GM20000 (cell line): Measurements from ENCODE around the gene DDX24.

Source experiments
- DNase-seq: peaks from one replicate; pipeline ENCODE4 v3.0.0; 2012; ENCODE audit warnings: low spot score
- TF ChIP-seq, protein P1 (sequence below): IDR thresholded peaks from 2 replicates; pipeline ENCODE4 v1.5.1; 2012; ENCODE audit warnings: mild to moderate bottlenecking, control low read depth; ENCODE audit errors: extremely low read depth, missing control alignments

Gene DDX24

DNA sequence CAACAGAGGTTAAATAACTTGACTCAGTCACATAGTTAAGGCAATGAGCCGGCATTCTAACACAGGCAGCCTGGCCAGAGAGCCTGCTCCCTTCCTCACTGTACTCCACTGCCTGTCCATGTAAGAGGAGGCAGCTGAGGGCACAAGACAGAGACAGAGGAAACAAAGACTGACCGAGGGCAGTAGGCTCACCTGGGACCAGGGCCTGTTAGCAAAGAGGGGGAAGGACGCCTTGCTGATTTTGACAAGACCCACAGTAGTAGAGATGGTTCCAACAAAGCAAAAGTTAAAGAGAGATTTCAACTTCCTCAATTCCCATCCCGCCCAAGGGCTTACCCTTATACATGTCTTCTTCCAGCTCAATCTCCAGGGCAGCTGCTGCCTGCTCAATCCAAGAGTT, 28.3 kb downstream of the DDX24 start:
- DNase-seq: no peak
- TF ChIP-seq, protein P1, sequence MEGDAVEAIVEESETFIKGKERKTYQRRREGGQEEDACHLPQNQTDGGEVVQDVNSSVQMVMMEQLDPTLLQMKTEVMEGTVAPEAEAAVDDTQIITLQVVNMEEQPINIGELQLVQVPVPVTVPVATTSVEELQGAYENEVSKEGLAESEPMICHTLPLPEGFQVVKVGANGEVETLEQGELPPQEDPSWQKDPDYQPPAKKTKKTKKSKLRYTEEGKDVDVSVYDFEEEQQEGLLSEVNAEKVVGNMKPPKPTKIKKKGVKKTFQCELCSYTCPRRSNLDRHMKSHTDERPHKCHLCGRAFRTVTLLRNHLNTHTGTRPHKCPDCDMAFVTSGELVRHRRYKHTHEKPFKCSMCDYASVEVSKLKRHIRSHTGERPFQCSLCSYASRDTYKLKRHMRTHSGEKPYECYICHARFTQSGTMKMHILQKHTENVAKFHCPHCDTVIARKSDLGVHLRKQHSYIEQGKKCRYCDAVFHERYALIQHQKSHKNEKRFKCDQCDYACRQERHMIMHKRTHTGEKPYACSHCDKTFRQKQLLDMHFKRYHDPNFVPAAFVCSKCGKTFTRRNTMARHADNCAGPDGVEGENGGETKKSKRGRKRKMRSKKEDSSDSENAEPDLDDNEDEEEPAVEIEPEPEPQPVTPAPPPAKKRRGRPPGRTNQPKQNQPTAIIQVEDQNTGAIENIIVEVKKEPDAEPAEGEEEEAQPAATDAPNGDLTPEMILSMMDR: no peak

DNA sequence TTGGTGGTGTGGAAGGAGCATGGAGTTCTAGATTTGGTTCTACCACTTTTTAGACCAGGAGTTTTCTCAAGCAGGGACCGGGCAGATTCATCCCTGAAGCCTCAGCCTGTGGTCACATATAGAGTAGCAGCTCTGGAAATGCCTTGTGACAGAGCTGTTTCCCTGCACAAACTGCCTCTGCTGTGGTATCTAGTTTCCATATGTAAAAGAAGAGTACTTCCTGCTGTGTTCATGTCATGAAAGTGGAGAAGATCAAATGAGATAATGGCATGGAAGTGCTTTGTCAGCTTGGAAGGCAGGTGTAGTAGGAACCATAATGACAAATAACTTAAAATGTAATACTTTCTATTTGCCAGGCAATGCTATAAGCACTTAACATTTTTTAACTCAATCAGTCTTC, 28.8 kb downstream of the DDX24 start:
- TF ChIP-seq, protein P1: no peak
- no peak for DNase-seq

DNA sequence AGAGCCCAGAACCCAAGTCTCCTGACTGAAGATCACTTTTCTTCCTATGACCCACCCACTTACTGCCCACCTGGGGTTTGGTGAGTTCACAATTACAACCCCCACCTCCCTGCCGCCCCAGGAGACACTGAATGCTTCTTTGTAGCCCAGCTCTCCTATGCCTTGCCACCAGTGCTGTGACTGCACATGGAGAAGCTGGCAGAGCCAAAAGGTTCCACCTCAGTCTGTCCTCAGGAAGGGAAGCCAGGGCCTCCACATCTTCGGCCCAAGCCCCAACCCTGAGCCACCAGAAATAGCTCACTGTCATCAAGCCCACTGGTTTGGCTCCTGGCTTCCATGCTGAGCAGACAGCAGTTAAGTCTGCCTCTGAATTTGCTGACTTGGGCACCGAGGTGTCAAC, 29.2 kb downstream of the DDX24 start:
- no peak for DNase-seq
- TF ChIP-seq, protein P1: no peak

DNA sequence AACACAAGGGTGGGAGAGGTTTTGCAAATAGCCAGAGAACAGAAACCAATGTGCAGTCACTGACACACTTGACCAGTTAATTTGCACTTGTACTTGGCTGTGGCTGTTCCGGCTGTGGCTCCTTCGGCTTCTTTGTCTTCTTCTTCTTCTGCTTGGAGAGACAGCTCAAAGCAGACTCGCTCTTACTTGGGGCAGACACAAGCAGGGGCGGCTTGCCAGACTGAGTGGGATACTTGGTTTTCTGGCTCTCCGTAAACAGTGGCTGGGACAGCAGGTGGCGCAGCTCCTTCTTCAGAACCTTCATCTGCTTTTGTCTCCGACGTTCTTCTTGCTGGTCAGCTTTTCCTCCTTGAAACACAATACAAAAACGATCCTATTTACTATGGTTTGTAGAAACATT, 29.9 kb downstream of the DDX24 start:
- no peak for DNase-seq
- TF ChIP-seq, protein P1: peak; percentile 7

DNA sequence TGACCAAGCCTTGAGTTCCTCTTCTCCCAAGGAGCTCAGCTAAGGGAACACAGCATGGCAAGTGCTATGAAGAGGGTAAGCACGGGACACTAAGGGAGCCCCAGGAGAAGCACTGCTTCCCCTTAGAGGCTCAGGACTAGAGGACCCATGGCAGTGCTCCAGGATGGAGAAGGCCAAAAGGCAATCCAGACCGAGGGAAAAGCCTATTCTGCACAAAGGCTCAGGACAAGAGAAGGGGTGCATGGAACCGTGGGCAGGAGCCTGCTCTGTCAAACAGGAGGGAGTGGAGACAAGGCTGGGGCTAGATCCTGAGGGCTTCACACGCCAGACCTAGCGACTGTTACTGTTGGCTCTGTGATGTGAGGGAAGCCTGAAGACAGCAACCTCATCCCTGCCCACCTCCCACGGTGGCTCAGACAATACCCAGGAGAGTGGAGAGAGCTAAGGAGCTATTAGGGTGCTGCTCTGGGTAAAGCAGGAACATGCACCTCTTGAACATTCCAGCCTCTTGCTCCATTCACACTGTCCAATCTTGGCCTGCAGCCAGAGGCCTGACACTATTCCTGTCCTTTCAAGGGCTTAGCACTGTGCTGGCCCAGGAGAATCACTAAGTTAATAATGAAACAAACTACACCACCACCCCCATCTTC, 30.6 kb downstream of the DDX24 start:
- DNase-seq: no peak
- TF ChIP-seq, protein P1: no peak

DNA sequence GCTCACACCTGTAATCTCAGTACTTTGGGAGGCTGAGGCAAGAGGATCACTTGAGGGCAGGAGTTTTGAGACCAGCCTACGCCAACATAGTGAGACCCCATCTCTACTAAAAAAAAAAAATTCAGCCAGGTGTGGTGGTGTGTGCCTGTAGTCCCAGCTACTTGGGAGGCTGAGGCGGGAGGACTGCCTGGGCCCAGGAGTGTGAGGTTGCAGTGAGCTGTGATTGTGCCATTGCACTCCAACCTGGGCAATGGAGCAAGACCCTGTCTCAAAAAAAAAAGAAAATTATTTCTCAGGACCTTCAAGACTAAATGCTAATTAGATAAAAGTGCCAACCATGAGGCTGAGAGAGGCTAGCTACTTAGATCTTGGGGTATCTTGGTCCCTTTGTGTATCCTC, 31.4 kb downstream of the DDX24 start:
- DNase-seq: no peak
- TF ChIP-seq, protein P1: no peak

DNA sequence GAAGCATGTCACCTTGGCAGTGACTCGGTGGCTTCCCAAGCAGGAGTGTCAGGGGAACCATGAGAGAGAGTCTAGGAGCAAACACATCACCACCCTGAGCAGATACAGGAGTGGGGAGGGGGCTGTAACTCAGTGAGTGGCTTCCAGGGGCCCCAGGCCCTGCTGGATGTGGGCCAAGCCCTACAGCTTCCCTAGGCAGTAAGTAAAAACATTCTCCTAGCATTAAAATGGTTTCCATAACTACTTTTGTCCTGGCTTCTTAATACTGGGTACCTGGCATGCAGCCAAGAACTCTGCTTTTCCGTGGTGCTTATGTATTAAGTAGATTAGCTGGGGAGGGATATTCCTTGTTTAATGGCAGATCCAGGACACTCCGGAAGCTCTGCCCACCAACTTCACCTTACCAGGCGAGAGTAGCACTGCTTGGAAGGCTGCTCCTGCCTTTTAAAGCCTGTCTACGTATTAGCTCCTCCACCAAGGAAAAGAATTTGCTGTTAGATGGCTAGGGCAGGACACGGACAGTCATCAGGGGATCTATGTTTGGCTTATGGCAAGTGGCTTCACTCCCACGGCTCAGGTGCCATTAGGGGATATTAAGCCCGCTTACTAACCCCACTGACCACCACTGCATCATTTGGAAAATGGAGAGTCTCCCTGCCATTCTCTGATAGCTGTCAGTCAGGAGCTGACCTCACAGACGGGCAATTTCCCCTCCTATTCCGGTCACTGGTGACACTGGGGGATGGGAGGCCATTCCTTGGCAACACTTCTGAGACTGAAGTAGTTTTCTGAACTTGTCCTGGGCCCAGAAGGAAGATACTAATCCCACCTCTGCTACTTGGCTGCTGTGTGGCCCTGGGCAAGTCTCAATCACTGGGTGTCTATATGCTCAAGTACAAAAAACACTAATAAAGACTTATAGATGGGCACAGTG, 32.0 kb downstream of the DDX24 start:
- TF ChIP-seq, protein P1: no peak
- DNase-seq: no peak
